NCI-H1436 (cell line): ENCODE data around the gene PDE4A.
"Not testable (repeated sequence)": the region's sequence is repeated elsewhere in the genome, so short reads cannot be mapped to it uniquely, and the experiment has no call there.

ENCODE experiments used
- DNase-seq: peaks from one replicate; lab custom pipeline; 2025; lab: John Stamatoyannopoulos, UW

The PDE4A gene

GRCh38 chr19:10420444-10421239 is at the start of gene PDE4A:
Gene PDE4A, plus strand, starts transcription at chr19:10420538. Its CDS starts 227 bp downstream, at chr19:10420765.
- DNase-seq = no peak

GRCh38 chr19:10372690-10373089 is 47.6 kb upstream of the PDE4A start:
- DNase-seq = no peak

GRCh38 chr19:10374931-10375330 is 45.4 kb upstream of the PDE4A start:
- no peak for DNase-seq

GRCh38 chr19:10377140-10377640 is 43.1 kb upstream of the PDE4A start:
- not testable (repeated sequence) for DNase-seq

GRCh38 chr19:10378124-10378523 is 42.2 kb upstream of the PDE4A start:
- no peak for DNase-seq

- no peak for DNase-seq
Observed at GRCh38 chr19:10379880-10380312, 40.4 kb upstream of the PDE4A start.

- peak; percentile 98 for DNase-seq
Observed at GRCh38 chr19:10380313-10381102, 39.8 kb upstream of the PDE4A start, which contains the start of gene TYK2. Gene TYK2, minus strand, starts transcription at chr19:10380572. Its CDS starts 2,166 bp downstream, at chr19:10378406.

- DNase-seq = not testable (repeated sequence)
Observed at GRCh38 chr19:10383223-10383499, 37.2 kb upstream of the PDE4A start.

GRCh38 chr19:10384580-10384979 is 35.8 kb upstream of the PDE4A start:
- no peak for DNase-seq

GRCh38 chr19:10388957-10389356 is 31.4 kb upstream of the PDE4A start:
- peak; percentile 58 for DNase-seq

GRCh38 chr19:10389863-10390262 is 30.5 kb upstream of the PDE4A start:
- DNase-seq = no peak

GRCh38 chr19:10390652-10391286 is 29.6 kb upstream of the PDE4A start:
- DNase-seq = peak; percentile 84

GRCh38 chr19:10392120-10392519 is 28.2 kb upstream of the PDE4A start:
- no peak for DNase-seq

- DNase-seq = no peak
Observed at GRCh38 chr19:10393137-10393536, 27.2 kb upstream of the PDE4A start.

- DNase-seq = no peak
Observed at GRCh38 chr19:10395003-10395402, 25.3 kb upstream of the PDE4A start.

- DNase-seq = no peak
Observed at GRCh38 chr19:10395436-10395835, 24.9 kb upstream of the PDE4A start.

GRCh38 chr19:10395917-10396316 is 24.4 kb upstream of the PDE4A start:
- no peak for DNase-seq

GRCh38 chr19:10398819-10399218 is 21.5 kb upstream of the PDE4A start:
- DNase-seq = no peak

- DNase-seq = not testable (repeated sequence)
Observed at GRCh38 chr19:10399340-10399739, 21.0 kb upstream of the PDE4A start.

GRCh38 chr19:10399878-10400277 is 20.5 kb upstream of the PDE4A start:
- DNase-seq = no peak

- DNase-seq = no peak
Observed at GRCh38 chr19:10402441-10403038, 17.8 kb upstream of the PDE4A start.
